ENCODE results near the gene RRAD. TPM values are rescaled to one million over a fixed set of nuclear protein-coding genes. Genes with fewer than 3 reads are reported as not detected.

The RRAD gene
- total RNA-seq, 1 donor = 4.3 TPM

GRCh38 chr16:66953462-66954096 lies 28.2 kb upstream of the RRAD start:
- Histone ChIP-seq H3K36me3 (ENCODE audit: insufficient read depth, low read length) (no peaks in the 10 kb centered on the region), H3K4me3 (ENCODE audit: insufficient read depth, low read length) (no peak overlapping the region), H2AFZ (ENCODE audit: low read length) (no peak overlapping the region), H3K27ac (ENCODE audit: low read depth, low read length) (no peak overlapping the region), H4K20me1 (ENCODE audit: insufficient read depth, low read length) (no peaks in the 10 kb centered on the region), H3K4me2 (ENCODE audit: insufficient read depth, low read length) (no peak overlapping the region), H3K9me3 (ENCODE audit: low read depth, low read length) (peaks cover 5% of the 10 kb centered on the region), H3K79me2 (ENCODE audit: insufficient read depth, low read length) (no peaks in the 10 kb centered on the region), H3K4me1 (ENCODE audit: insufficient read depth, low read length) (no peaks in the 10 kb centered on the region), H3K27me3 (ENCODE audit: insufficient read depth, low read length) (peaks cover 21% of the 10 kb centered on the region)
- TF ChIP-seq CTCF (IDR thresholded peaks at IDR 0.05; ENCODE audit: extremely low read depth, low read depth, low read length) = no peak
- peak; percentile 25 for DNase-seq (ENCODE audit: insufficient read length, low spot score, missing footprints)

GRCh38 chr16:66952430-66953110 lies 27.2 kb upstream of the RRAD start:
- no peaks in the 10 kb centered on the region for H3K36me3 ChIP-seq (ENCODE audit: insufficient read depth, low read length)
- H3K27me3 ChIP-seq (ENCODE audit: insufficient read depth, low read length) = peaks cover 18% of the 10 kb centered on the region
- peaks cover 5% of the 10 kb centered on the region for H3K9me3 ChIP-seq (ENCODE audit: low read depth, low read length)
- no peak overlapping the region for H3K4me3 ChIP-seq (ENCODE audit: insufficient read depth, low read length)
- no peak overlapping the region for H2AFZ ChIP-seq (ENCODE audit: low read length)
- no peaks in the 10 kb centered on the region for H4K20me1 ChIP-seq (ENCODE audit: insufficient read depth, low read length)
- H3K4me2 ChIP-seq (ENCODE audit: insufficient read depth, low read length) = no peak overlapping the region
- TF ChIP-seq CTCF (IDR thresholded peaks at IDR 0.05; ENCODE audit: extremely low read depth, low read depth, low read length) = no peak
- H3K27ac ChIP-seq (ENCODE audit: low read depth, low read length) = no peak overlapping the region
- H3K79me2 ChIP-seq (ENCODE audit: insufficient read depth, low read length) = no peaks in the 10 kb centered on the region
- DNase-seq (ENCODE audit: insufficient read length, low spot score, missing footprints) = no peak
- peaks cover 1% of the 10 kb centered on the region for H3K4me1 ChIP-seq (ENCODE audit: insufficient read depth, low read length)

GRCh38 chr16:66950971-66951790 lies 25.8 kb upstream of the RRAD start:
- Histone ChIP-seq H3K27me3 (ENCODE audit: insufficient read depth, low read length) (peaks cover 18% of the 10 kb centered on the region), H3K9me3 (ENCODE audit: low read depth, low read length) (peaks cover 5% of the 10 kb centered on the region), H4K20me1 (ENCODE audit: insufficient read depth, low read length) (no peaks in the 10 kb centered on the region), H3K36me3 (ENCODE audit: insufficient read depth, low read length) (no peaks in the 10 kb centered on the region), H3K79me2 (ENCODE audit: insufficient read depth, low read length) (no peaks in the 10 kb centered on the region), H3K4me1 (ENCODE audit: insufficient read depth, low read length) (peaks cover 5% of the 10 kb centered on the region), H2AFZ (ENCODE audit: low read length) (no peak overlapping the region), H3K4me2 (ENCODE audit: insufficient read depth, low read length) (no peak overlapping the region), H3K4me3 (ENCODE audit: insufficient read depth, low read length) (no peak overlapping the region), H3K27ac (ENCODE audit: low read depth, low read length) (no peak overlapping the region)
- DNase-seq (ENCODE audit: insufficient read length, low spot score, missing footprints) = no peak
- no peak for TF ChIP-seq CTCF (IDR thresholded peaks at IDR 0.05; ENCODE audit: extremely low read depth, low read depth, low read length)

GRCh38 chr16:66950437-66950836 lies 25.1 kb upstream of the RRAD start:
- Histone ChIP-seq H3K4me2 (ENCODE audit: insufficient read depth, low read length) (no peak overlapping the region), H4K20me1 (ENCODE audit: insufficient read depth, low read length) (no peaks in the 10 kb centered on the region), H3K27me3 (ENCODE audit: insufficient read depth, low read length) (peaks cover 18% of the 10 kb centered on the region), H2AFZ (ENCODE audit: low read length) (no peak overlapping the region), H3K79me2 (ENCODE audit: insufficient read depth, low read length) (no peaks in the 10 kb centered on the region), H3K4me3 (ENCODE audit: insufficient read depth, low read length) (no peak overlapping the region), H3K9me3 (ENCODE audit: low read depth, low read length) (peaks cover 5% of the 10 kb centered on the region), H3K36me3 (ENCODE audit: insufficient read depth, low read length) (no peaks in the 10 kb centered on the region), H3K4me1 (ENCODE audit: insufficient read depth, low read length) (peaks cover 5% of the 10 kb centered on the region), H3K27ac (ENCODE audit: low read depth, low read length) (no peak overlapping the region)
- no peak for DNase-seq (ENCODE audit: insufficient read length, low spot score, missing footprints)
- TF ChIP-seq CTCF (IDR thresholded peaks at IDR 0.05; ENCODE audit: extremely low read depth, low read depth, low read length) = no peak

All from osteoblast (primary cell).